ENCODE measurements around the gene TNFRSF8. TPM values are rescaled to one million over a fixed set of nuclear protein-coding genes. Genes with fewer than 3 reads are reported as not detected.

The TNFRSF8 gene
- total and polyA plus RNA-seq, 2 donors (not counting 1 experiment from before 2014, with no cell fraction given), result 0.36 to 0.57 TPM

DNA sequence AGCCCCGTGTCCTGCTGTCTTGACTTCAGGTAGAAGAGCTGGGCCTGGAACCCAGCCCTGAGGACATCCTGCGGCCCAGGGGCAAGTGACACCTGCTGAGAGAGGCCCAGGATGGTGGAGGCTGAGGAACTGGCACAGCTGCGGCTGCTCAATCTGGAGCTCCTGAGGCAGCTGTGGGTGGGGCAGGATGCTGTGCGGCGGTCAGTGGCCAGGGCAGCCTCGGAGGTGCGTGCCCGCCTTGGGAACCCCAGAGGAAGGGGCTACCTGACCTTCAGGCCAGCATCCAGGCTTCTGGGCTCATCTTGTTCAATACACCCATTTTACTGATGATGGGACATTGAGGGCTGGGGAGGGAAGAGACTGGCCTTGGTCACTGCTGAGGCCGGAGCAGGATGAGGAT is 41.5 kb upstream of the TNFRSF8 start:
- H3K4me1 Mint-ChIP-seq, result peaks cover 18% of the 10 kb centered on the region
- H3K4me1 ChIP-seq (ENCODE audit: control insufficient read depth in 2 of 2, insufficient read depth in 2 of 2, low read length in 2 of 2), result peaks cover 9% of the 10 kb centered on the region in 2 donors
- H3K4me3 ChIP-seq (ENCODE audit: control extremely low read depth in 1 of 5, extremely low read depth in 1 of 5, insufficient read depth in 1 of 5, low read depth in 2 of 5, low read length in 4 of 5), result no peak overlapping the region
- no peak overlapping the region for H2AFZ ChIP-seq (ENCODE audit: insufficient read depth, low read depth, low read length, poor library complexity, severe bottlenecking)
- DNase-seq (no peak), ATAC-seq (ENCODE audit: low read depth) (no peak)
- H3K36me3 ChIP-seq (replicated peaks in 1 of 2; ENCODE audit: control extremely low read depth in 1 of 2, control insufficient read depth in 1 of 2, extremely low read depth in 1 of 2, insufficient read depth in 2 of 2, low read length in 1 of 2), result peaks cover 0 to 21% of the 10 kb centered on the region in 2 experiments
- no peak for TF ChIP-seq EZH2 (IDR thresholded peaks at IDR 0.05; ENCODE audit: borderline replicate concordance, insufficient read depth, low read depth, low read length, poor library complexity, severe bottlenecking)
- no peak for TF ChIP-seq CTCF (IDR thresholded peaks at IDR 0.05)
- no peak overlapping the region for H3K4me2 ChIP-seq (replicated peaks; ENCODE audit: low read depth, low read length, poor library complexity, severe bottlenecking)
- H3K27ac Mint-ChIP-seq, result peak overlapping the region; percentile 15
- no peak overlapping the region for H3K9ac ChIP-seq (ENCODE audit: low read length)
- no peaks in the 10 kb centered on the region for H3K27me3 ChIP-seq (replicated peaks in 1 of 4; ENCODE audit: control extremely low read depth in 1 of 4, control insufficient read depth in 3 of 4, insufficient read depth in 4 of 4, low read length in 3 of 4)
- ChIA-PET POLR2A (interaction anchor here (3.2 kb wide), 1 partner anchor 19 kb away, joined by 32 read pairs; no protein-coding TSS in a partner anchor), CTCF (interaction anchor here (1.3 kb wide), 1 partner anchor 9 kb away, joined by 5 read pairs; no protein-coding TSS in a partner anchor)
- H3K79me2 ChIP-seq (ENCODE audit: control insufficient read depth, insufficient read depth, low read length), result peaks cover 28% of the 10 kb centered on the region
- H4K20me1 ChIP-seq (ENCODE audit: control insufficient read depth, insufficient read depth, low read length, poor library complexity, severe bottlenecking), result peaks cover 4% of the 10 kb centered on the region
- no peaks in the 10 kb centered on the region for H3K9me3 Mint-ChIP-seq (ENCODE audit: insufficient read depth)
- no peaks in the 10 kb centered on the region for H3K27me3 Mint-ChIP-seq
- WGBS (ENCODE audit: insufficient coverage), result 98% methylated on average over 9 of the region's 9 CpGs
- intact Hi-C loops (cut with micrococcal nuclease), result no loop called here
- no peaks in the 10 kb centered on the region for H3K9me3 ChIP-seq (ENCODE audit: control extremely low read depth in 1 of 3, control insufficient read depth in 2 of 3, insufficient read depth in 1 of 3, low read length in 2 of 3)
- H3K4me3 Mint-ChIP-seq, result no peak overlapping the region
- H3K27ac ChIP-seq (ENCODE audit: low read length in 2 of 2), result no peak overlapping the region

- Histone ChIP-seq H4K20me1 (ENCODE audit: control insufficient read depth, insufficient read depth, low read length, poor library complexity, severe bottlenecking) (peaks cover 4% of the 10 kb centered on the region), H3K4me3 (ENCODE audit: control extremely low read depth in 1 of 5, extremely low read depth in 1 of 5, insufficient read depth in 1 of 5, low read depth in 2 of 5, low read length in 4 of 5) (no peak overlapping the region), H3K36me3 (replicated peaks in 1 of 2; ENCODE audit: control extremely low read depth in 1 of 2, control insufficient read depth in 1 of 2, extremely low read depth in 1 of 2, insufficient read depth in 2 of 2, low read length in 1 of 2) (peaks cover 0 to 22% of the 10 kb centered on the region in 2 experiments), H3K27me3 (replicated peaks in 1 of 4; ENCODE audit: control extremely low read depth in 1 of 4, control insufficient read depth in 3 of 4, insufficient read depth in 4 of 4, low read length in 3 of 4) (no peaks in the 10 kb centered on the region), H2AFZ (ENCODE audit: insufficient read depth, low read depth, low read length, poor library complexity, severe bottlenecking) (no peak overlapping the region), H3K9me3 (ENCODE audit: control extremely low read depth in 1 of 3, control insufficient read depth in 2 of 3, insufficient read depth in 1 of 3, low read length in 2 of 3) (no peaks in the 10 kb centered on the region), H3K4me1 (ENCODE audit: control insufficient read depth in 2 of 2, insufficient read depth in 2 of 2, low read length in 2 of 2) (peaks cover 9% of the 10 kb centered on the region in 2 donors), H3K79me2 (ENCODE audit: control insufficient read depth, insufficient read depth, low read length) (peaks cover 28% of the 10 kb centered on the region), H3K9ac (ENCODE audit: low read length) (no peak overlapping the region), H3K4me2 (replicated peaks; ENCODE audit: low read depth, low read length, poor library complexity, severe bottlenecking) (no peak overlapping the region), H3K27ac (ENCODE audit: low read length in 2 of 2) (no peak overlapping the region)
- 92% methylated on average over 11 of the region's 14 CpGs for WGBS (ENCODE audit: insufficient coverage)
- intact Hi-C loops (cut with micrococcal nuclease), result no loop called here
- no peak overlapping the region for H3K4me3 Mint-ChIP-seq
- no peak for ATAC-seq (ENCODE audit: low read depth)
- no peak for DNase-seq
- peak overlapping the region; percentile 15 for H3K27ac Mint-ChIP-seq
- POLR2A ChIA-PET, result no interaction called here
- H3K27me3 Mint-ChIP-seq, result no peaks in the 10 kb centered on the region
- peaks cover 18% of the 10 kb centered on the region for H3K4me1 Mint-ChIP-seq
- CTCF ChIA-PET, result interaction anchor here (1.3 kb wide), 1 partner anchor 9 kb away, joined by 5 read pairs; no protein-coding TSS in a partner anchor
- H3K9me3 Mint-ChIP-seq (ENCODE audit: insufficient read depth), result no peaks in the 10 kb centered on the region
- TF ChIP-seq EZH2 (IDR thresholded peaks at IDR 0.05; ENCODE audit: borderline replicate concordance, insufficient read depth, low read depth, low read length, poor library complexity, severe bottlenecking) (no peak), CTCF (IDR thresholded peaks at IDR 0.05) (no peak)
Measured at GRCh38 chr1:12022036-12022435, 41.1 kb upstream of the TNFRSF8 start.
